NB4 (cell line): ENCODE data around the gene MAN2B2.
A peak's percentile ranks its signal among the peaks of the same experiment; 100 is the strongest.

Experiments used
- DNase-seq: peaks from one replicate; pipeline ENCODE4 v3.0.0; 2010; ENCODE audit warnings: low read depth
- H3K4me3 ChIP-seq: one replicate; pipeline ENCODE4 v1.5.1; 2011; ENCODE audit warnings: mild to moderate bottlenecking, low read depth, low read length, moderate library complexity
- CTCF ChIP-seq: IDR thresholded peaks from one replicate; pipeline ENCODE4 v1.5.1; 2012; ENCODE audit warnings: low read depth, low read length
- MAX ChIP-seq: IDR thresholded peaks from 2 replicates; pipeline ENCODE4 v1.6.1; 2011; ENCODE audit warnings: low read depth, low read length
- MYC ChIP-seq: IDR thresholded peaks from 2 replicates; pipeline ENCODE4 v1.6.1; 2011; ENCODE audit warnings: low read depth, low read length
- POLR2A ChIP-seq: IDR thresholded peaks from 2 replicates; pipeline ENCODE4 v1.6.1; 2011; ENCODE audit warnings: mild to moderate bottlenecking; ENCODE audit not compliant: insufficient read length; ENCODE audit errors: extremely low read depth

Gene MAN2B2

GRCh38 chr4:6540879-6541278 lies 34.1 kb upstream of the MAN2B2 start:
- no peak overlapping the region for H3K4me3 ChIP-seq
- DNase-seq = no peak
- TF ChIP-seq POLR2A (no peak), CTCF (no peak), MYC (no peak), MAX (no peak)

GRCh38 chr4:6541789-6542188 lies 33.2 kb upstream of the MAN2B2 start:
- no peak for DNase-seq
- TF ChIP-seq CTCF (no peak), MYC (no peak), POLR2A (no peak), MAX (no peak)
- no peak overlapping the region for H3K4me3 ChIP-seq

GRCh38 chr4:6542951-6543350 lies 32.0 kb upstream of the MAN2B2 start:
- TF ChIP-seq MAX (no peak), POLR2A (no peak), MYC (no peak), CTCF (no peak)
- no peak overlapping the region for H3K4me3 ChIP-seq
- DNase-seq = no peak

GRCh38 chr4:6546091-6546490 lies 28.9 kb upstream of the MAN2B2 start:
- DNase-seq = no peak
- H3K4me3 ChIP-seq = no peak overlapping the region
- no peak for TF ChIP-seq POLR2A
- no peak for TF ChIP-seq MYC
- TF ChIP-seq MAX = no peak
- no peak for TF ChIP-seq CTCF

- no peak overlapping the region for H3K4me3 ChIP-seq
- TF ChIP-seq MAX (peak; percentile 82), CTCF (peak; percentile 98), POLR2A (no peak), MYC (peak; percentile 53; the same call in 1 of the 2 replicates)
- DNase-seq = peak; percentile 82
Observed at GRCh38 chr4:6546681-6547447, 28.1 kb upstream of the MAN2B2 start.
